GM23248 (cell line): ENCODE measurements around the gene TCP11.

Experiments
- EZH2 ChIP-seq: fragments of 200-600 bp; sonication (generic); IDR thresholded peaks from 2 replicates; pipeline ENCODE4 v1.6.1; 2018; ENCODE audit warnings: antibody characterized with exemption, mild to moderate bottlenecking; ENCODE audit not compliant: insufficient read depth, poor library complexity, severe bottlenecking
- EZH2phosphoT487 ChIP-seq: fragments of 200-600 bp; sonication (generic); IDR thresholded peaks from 2 replicates; pipeline ENCODE4 v1.6.1; 2018; ENCODE audit warnings: antibody characterized with exemption, moderate library complexity, mild to moderate bottlenecking, low read depth; ENCODE audit not compliant: insufficient read depth

DNA sequence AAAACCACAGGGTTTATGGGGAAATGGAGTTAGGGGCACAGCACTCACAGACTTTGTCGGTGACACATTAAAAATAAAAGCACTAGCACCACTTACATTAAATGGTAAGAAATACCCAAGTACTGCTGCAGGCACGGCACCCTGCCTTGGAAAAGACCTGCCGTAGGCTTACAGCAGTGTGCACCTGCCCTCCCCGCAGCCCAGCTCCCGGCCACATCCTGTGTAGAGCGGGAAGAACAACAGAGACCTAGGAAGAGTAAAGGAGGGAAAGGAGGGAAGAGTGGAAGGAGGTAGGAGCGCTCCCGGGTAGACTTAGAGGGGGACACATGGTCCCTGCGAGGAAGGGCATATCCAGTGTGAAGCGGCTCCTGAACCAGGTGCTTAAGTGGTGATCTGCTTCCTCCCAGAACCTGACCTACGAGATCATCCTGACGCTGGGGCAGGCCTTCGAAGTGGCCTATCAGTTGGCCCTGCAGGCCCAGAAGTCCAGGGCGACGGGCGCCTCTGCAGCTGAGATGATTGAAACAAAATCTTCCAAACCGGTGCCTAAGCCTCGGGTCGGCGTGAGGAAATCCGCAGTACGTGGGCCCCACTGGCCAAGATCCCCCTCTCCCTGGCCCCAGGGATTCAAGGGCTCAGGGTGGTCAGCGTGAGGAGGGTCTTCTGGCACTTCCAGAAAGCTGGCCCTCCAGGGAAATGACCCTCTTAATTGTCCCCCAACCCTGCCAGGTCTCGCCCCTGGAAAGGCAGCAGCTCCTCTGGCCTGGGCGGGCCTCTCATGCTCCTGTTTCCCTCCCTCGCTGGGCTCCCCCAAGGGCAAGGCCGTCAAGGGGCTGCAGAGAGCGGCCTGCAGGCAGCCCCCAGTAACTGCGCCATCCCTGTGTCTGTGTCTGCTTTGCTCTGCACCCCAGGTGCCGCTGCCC, 55.5 kb downstream of the TCP11 start:
- TF ChIP-seq EZH2phosphoT487: no peak
- no peak for TF ChIP-seq EZH2
